ENCODE data around the gene KRT20. TPM values are rescaled to one million over a fixed set of nuclear protein-coding genes. Genes with fewer than 3 reads are reported as not detected.

Gene KRT20
- total RNA-seq, 1 donor from 2014 or later, result not detected

GRCh38 chr17:40896916-40897455 is 11.9 kb upstream of the KRT20 start:
- Mint-ChIP-seq H3K4me1 (ENCODE audit: low read depth, unreplicated experiment) (peaks cover 9% of the 10 kb centered on the region), H3K36me3 (ENCODE audit: low read depth, unreplicated experiment) (no peaks in the 10 kb centered on the region), H3K9me3 (ENCODE audit: unreplicated experiment) (no peaks in the 10 kb centered on the region), H3K4me3 (ENCODE audit: unreplicated experiment) (no peak overlapping the region), H3K27me3 (ENCODE audit: low read depth, unreplicated experiment) (peaks cover 4% of the 10 kb centered on the region), H3K27ac (ENCODE audit: unreplicated experiment) (no peak overlapping the region)
- Histone ChIP-seq H3K79me2 (ENCODE audit: insufficient read depth, low read length) (no peaks in the 10 kb centered on the region), H3K27me3 (ENCODE audit: insufficient read depth, low read length) (no peaks in the 10 kb centered on the region), H3K9ac (ENCODE audit: low read length) (no peak overlapping the region), H3K27ac (ENCODE audit: low read depth, low read length) (no peak overlapping the region), H4K20me1 (ENCODE audit: insufficient read depth, low read length) (no peaks in the 10 kb centered on the region), H3K9me3 (ENCODE audit: insufficient read depth, low read depth, low read length) (no peaks in the 10 kb centered on the region), H3K4me1 (ENCODE audit: insufficient read depth, low read length) (no peaks in the 10 kb centered on the region), H3K4me2 (ENCODE audit: low read length) (no peak overlapping the region), H3K4me3 (ENCODE audit: insufficient read depth, low read depth, low read length) (no peak overlapping the region), H2AFZ (ENCODE audit: low read depth, low read length) (no peak overlapping the region), H3K36me3 (ENCODE audit: insufficient read depth, low read length) (no peaks in the 10 kb centered on the region)
- DNase-seq (ENCODE audit: low read depth), result no peak
- FAIRE-seq, result no peak
- no peak for TF ChIP-seq EZH2 (IDR thresholded peaks at IDR 0.05; ENCODE audit: insufficient read depth, low read length)
- TF ChIP-seq, protein P1, sequence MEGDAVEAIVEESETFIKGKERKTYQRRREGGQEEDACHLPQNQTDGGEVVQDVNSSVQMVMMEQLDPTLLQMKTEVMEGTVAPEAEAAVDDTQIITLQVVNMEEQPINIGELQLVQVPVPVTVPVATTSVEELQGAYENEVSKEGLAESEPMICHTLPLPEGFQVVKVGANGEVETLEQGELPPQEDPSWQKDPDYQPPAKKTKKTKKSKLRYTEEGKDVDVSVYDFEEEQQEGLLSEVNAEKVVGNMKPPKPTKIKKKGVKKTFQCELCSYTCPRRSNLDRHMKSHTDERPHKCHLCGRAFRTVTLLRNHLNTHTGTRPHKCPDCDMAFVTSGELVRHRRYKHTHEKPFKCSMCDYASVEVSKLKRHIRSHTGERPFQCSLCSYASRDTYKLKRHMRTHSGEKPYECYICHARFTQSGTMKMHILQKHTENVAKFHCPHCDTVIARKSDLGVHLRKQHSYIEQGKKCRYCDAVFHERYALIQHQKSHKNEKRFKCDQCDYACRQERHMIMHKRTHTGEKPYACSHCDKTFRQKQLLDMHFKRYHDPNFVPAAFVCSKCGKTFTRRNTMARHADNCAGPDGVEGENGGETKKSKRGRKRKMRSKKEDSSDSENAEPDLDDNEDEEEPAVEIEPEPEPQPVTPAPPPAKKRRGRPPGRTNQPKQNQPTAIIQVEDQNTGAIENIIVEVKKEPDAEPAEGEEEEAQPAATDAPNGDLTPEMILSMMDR (IDR thresholded peaks at IDR 0.05; ENCODE audit: insufficient read depth, low read depth, low read length), result no peak

DNA sequence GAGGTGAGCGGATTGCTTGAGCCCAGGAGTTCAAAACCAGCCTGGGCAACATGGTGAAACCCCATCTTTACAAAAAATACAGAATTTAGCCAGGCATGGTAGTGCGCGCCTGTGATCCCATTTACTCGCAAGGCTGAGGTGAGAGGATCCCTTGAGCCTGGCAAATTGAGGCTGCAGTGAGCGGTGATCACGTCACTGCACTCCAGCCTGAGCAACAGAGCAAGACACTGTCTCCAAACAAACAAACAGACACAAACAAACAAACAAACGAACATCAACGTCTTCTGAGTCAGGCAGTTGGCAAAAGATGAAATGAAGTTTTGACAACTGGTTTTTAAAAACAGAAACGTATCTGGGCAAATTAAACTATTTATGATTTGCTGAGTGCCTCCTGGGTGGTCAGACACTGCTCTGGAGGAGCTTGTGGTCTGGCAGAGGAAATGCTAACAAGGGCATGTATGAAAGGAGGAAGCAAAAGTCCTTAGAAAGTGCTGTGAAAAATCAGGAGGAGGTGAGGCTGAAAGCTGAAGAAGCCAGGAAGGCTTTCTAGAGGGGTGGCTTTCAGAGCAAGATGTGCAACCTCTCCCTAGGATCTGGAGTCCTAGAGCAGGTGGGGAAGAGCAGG is 10.2 kb upstream of the KRT20 start:
- Histone ChIP-seq H3K27ac (ENCODE audit: low read depth, low read length) (no peak overlapping the region), H3K4me1 (ENCODE audit: insufficient read depth, low read length) (no peaks in the 10 kb centered on the region), H3K79me2 (ENCODE audit: insufficient read depth, low read length) (no peaks in the 10 kb centered on the region), H2AFZ (ENCODE audit: low read depth, low read length) (no peak overlapping the region), H3K9ac (ENCODE audit: low read length) (no peak overlapping the region), H3K36me3 (ENCODE audit: insufficient read depth, low read length) (no peaks in the 10 kb centered on the region), H3K9me3 (ENCODE audit: insufficient read depth, low read depth, low read length) (no peaks in the 10 kb centered on the region), H3K4me3 (ENCODE audit: insufficient read depth, low read depth, low read length) (no peak overlapping the region), H3K27me3 (ENCODE audit: insufficient read depth, low read length) (no peaks in the 10 kb centered on the region), H3K4me2 (ENCODE audit: low read length) (no peak overlapping the region), H4K20me1 (ENCODE audit: insufficient read depth, low read length) (no peaks in the 10 kb centered on the region)
- no peaks in the 10 kb centered on the region for H3K9me3 Mint-ChIP-seq (ENCODE audit: unreplicated experiment)
- no peak for FAIRE-seq
- H3K36me3 Mint-ChIP-seq (ENCODE audit: low read depth, unreplicated experiment), result no peaks in the 10 kb centered on the region
- peaks cover 4% of the 10 kb centered on the region for H3K27me3 Mint-ChIP-seq (ENCODE audit: low read depth, unreplicated experiment)
- TF ChIP-seq EZH2 (IDR thresholded peaks at IDR 0.05; ENCODE audit: insufficient read depth, low read length), result no peak
- TF ChIP-seq, protein P1 (IDR thresholded peaks at IDR 0.05; ENCODE audit: insufficient read depth, low read depth, low read length), result no peak
- DNase-seq (ENCODE audit: low read depth), result no peak
- no peak overlapping the region for H3K4me3 Mint-ChIP-seq (ENCODE audit: unreplicated experiment)
- peaks cover 7% of the 10 kb centered on the region for H3K4me1 Mint-ChIP-seq (ENCODE audit: low read depth, unreplicated experiment)
- H3K27ac Mint-ChIP-seq (ENCODE audit: unreplicated experiment), result no peak overlapping the region

DNA sequence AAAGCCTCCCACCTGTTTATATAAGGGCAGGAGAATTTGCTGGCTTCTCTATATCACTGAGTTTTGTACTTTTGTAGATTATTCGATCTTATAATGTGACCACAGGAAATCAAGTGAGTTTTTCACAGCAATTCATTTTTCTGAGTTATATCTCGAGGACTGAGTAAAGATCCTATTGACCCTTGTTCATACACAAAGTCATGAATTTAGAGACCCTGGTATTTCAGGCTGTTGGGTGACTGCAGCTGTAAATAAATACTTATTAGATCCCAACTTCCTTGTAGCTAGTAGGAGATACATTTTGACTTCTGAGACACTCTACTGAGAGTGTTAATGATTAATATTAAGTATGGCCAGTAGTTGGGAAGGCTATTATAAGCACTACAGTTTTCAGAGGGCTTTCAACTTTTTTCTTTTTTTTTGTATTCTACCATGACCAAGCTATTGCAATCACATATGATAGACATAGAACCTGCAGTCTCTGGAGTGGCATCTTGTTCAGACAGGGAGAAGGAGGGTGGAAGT is 3.2 kb upstream of the KRT20 start:
- Mint-ChIP-seq H3K4me1 (ENCODE audit: low read depth, unreplicated experiment) (no peaks in the 10 kb centered on the region), H3K36me3 (ENCODE audit: low read depth, unreplicated experiment) (no peaks in the 10 kb centered on the region), H3K27me3 (ENCODE audit: low read depth, unreplicated experiment) (no peaks in the 10 kb centered on the region), H3K9me3 (ENCODE audit: unreplicated experiment) (no peaks in the 10 kb centered on the region), H3K4me3 (ENCODE audit: unreplicated experiment) (no peak overlapping the region), H3K27ac (ENCODE audit: unreplicated experiment) (no peak overlapping the region)
- Histone ChIP-seq H3K4me3 (ENCODE audit: insufficient read depth, low read depth, low read length) (no peak overlapping the region), H3K79me2 (ENCODE audit: insufficient read depth, low read length) (no peaks in the 10 kb centered on the region), H3K9me3 (ENCODE audit: insufficient read depth, low read depth, low read length) (no peaks in the 10 kb centered on the region), H4K20me1 (ENCODE audit: insufficient read depth, low read length) (no peaks in the 10 kb centered on the region), H3K4me1 (ENCODE audit: insufficient read depth, low read length) (no peaks in the 10 kb centered on the region), H3K27ac (ENCODE audit: low read depth, low read length) (no peak overlapping the region), H2AFZ (ENCODE audit: low read depth, low read length) (no peak overlapping the region), H3K27me3 (ENCODE audit: insufficient read depth, low read length) (peaks cover 13% of the 10 kb centered on the region), H3K36me3 (ENCODE audit: insufficient read depth, low read length) (no peaks in the 10 kb centered on the region), H3K9ac (ENCODE audit: low read length) (no peak overlapping the region), H3K4me2 (ENCODE audit: low read length) (no peak overlapping the region)
- FAIRE-seq (no peak), DNase-seq (ENCODE audit: low read depth) (no peak)
- no peak for TF ChIP-seq EZH2 (IDR thresholded peaks at IDR 0.05; ENCODE audit: insufficient read depth, low read length)
- TF ChIP-seq, protein P1 (IDR thresholded peaks at IDR 0.05; ENCODE audit: insufficient read depth, low read depth, low read length), result no peak

Measured in astrocyte (in vitro differentiated cells and primary cell).